H9 (cell line): ENCODE results near the gene KLB. TPM values are rescaled to one million over a fixed set of nuclear protein-coding genes. Genes with fewer than 3 reads are reported as not detected.

Source experiments
- DNase-seq: peaks from one replicate; pipeline ENCODE4 v3.0.0-alpha.2; 2017
- H2AFZ ChIP-seq: one replicate; pipeline ENCODE4 v1.6.1; 2013; ENCODE audit warnings: mild to moderate bottlenecking, low read length, control low read depth, moderate library complexity
- H2AK5ac ChIP-seq: 2 replicates; pipeline ENCODE4 v1.6.1; 2013; ENCODE audit warnings: low read length, control low read depth, mixed read lengths; ENCODE audit not compliant: insufficient read length
- H2BK120ac ChIP-seq: one replicate; pipeline ENCODE4 v1.6.1; 2013; ENCODE audit warnings: low read depth, mild to moderate bottlenecking, low read length, control low read depth, inconsistent platforms; ENCODE audit not compliant: poor library complexity, severe bottlenecking
- H2BK12ac ChIP-seq: 2 replicates; pipeline ENCODE4 v1.6.1; 2013; ENCODE audit warnings: low read length, control low read depth, mixed read lengths, low read depth; ENCODE audit not compliant: insufficient read length
- H2BK15ac ChIP-seq: 2 replicates; pipeline ENCODE4 v1.6.1; 2013; ENCODE audit warnings: low read depth, low read length, control low read depth
- H2BK20ac ChIP-seq: one replicate; pipeline ENCODE4 v1.6.1; 2013; ENCODE audit warnings: low read depth, mild to moderate bottlenecking, low read length, control low read depth, inconsistent platforms; ENCODE audit not compliant: poor library complexity, severe bottlenecking
- H2BK5ac ChIP-seq: 2 replicates; pipeline ENCODE4 v1.6.1; 2013; ENCODE audit warnings: low read length, control low read depth, mixed read lengths; ENCODE audit not compliant: insufficient read length
- H3K14ac ChIP-seq: 2 replicates; pipeline ENCODE4 v1.6.1; 2013; ENCODE audit warnings: low read length, control low read depth; ENCODE audit not compliant: insufficient read depth
- H3K18ac ChIP-seq: 2 replicates; pipeline ENCODE4 v1.6.1; 2013; ENCODE audit warnings: low read depth, mild to moderate bottlenecking, mixed read lengths, low read length, control low read depth; ENCODE audit not compliant: insufficient read length
- H3K23ac ChIP-seq: 2 replicates; pipeline ENCODE4 v1.6.1; 2013; ENCODE audit warnings: low read length, control low read depth, mixed read lengths, low read depth; ENCODE audit not compliant: insufficient read length
- H3K23me2 ChIP-seq: 2 replicates; pipeline ENCODE4 v1.6.1; 2013; ENCODE audit warnings: low read depth, mild to moderate bottlenecking, mixed read lengths, low read length, control low read depth; ENCODE audit not compliant: insufficient read length, poor library complexity, severe bottlenecking
- H3K27ac ChIP-seq: 2 replicates; pipeline ENCODE4 v1.5.1; 2013; ENCODE audit warnings: low read length, control low read depth, mixed read lengths, low read depth; ENCODE audit not compliant: insufficient read length
- H3K27me3 ChIP-seq: 2 replicates; pipeline ENCODE4 v1.6.1; 2013; ENCODE audit warnings: low read length, control low read depth, inconsistent platforms; ENCODE audit not compliant: insufficient read depth
- H3K4ac ChIP-seq: 2 replicates; pipeline ENCODE4 v1.6.1; 2013; ENCODE audit warnings: low read depth, mild to moderate bottlenecking, control low read depth, inconsistent platforms, low read length, moderate library complexity
- H3K4me1 ChIP-seq: 2 replicates; pipeline ENCODE4 v1.6.1; 2013; ENCODE audit warnings: low read length, control low read depth, inconsistent platforms; ENCODE audit not compliant: insufficient read depth
- H3K4me2 ChIP-seq: 2 replicates; pipeline ENCODE4 v1.6.1; 2013; ENCODE audit warnings: low read length, control low read depth, mixed read lengths; ENCODE audit not compliant: insufficient read length, insufficient read depth
- H3K56ac ChIP-seq: 2 replicates; pipeline ENCODE4 v1.6.1; 2013; ENCODE audit warnings: low read depth, mild to moderate bottlenecking, mixed read lengths, low read length, control low read depth; ENCODE audit not compliant: insufficient read length
- H3K79me1 ChIP-seq: 2 replicates; pipeline ENCODE4 v1.6.1; 2013; ENCODE audit warnings: low read depth, mild to moderate bottlenecking, moderate library complexity, low read length, control low read depth, inconsistent platforms; ENCODE audit not compliant: insufficient read depth, poor library complexity, severe bottlenecking
- H3K79me2 ChIP-seq: 2 replicates; pipeline ENCODE4 v1.6.1; 2013; ENCODE audit warnings: low read length, control low read depth, inconsistent platforms; ENCODE audit not compliant: insufficient read depth
- H3K9ac ChIP-seq: 2 replicates; pipeline ENCODE4 v1.6.1; 2013; ENCODE audit warnings: low read length, control low read depth, mixed read lengths; ENCODE audit not compliant: insufficient read length; ENCODE audit errors: extremely low read depth
- H3K9me3 ChIP-seq: one replicate; pipeline ENCODE4 v1.6.1; 2013; ENCODE audit warnings: low read depth, low read length, inconsistent platforms; ENCODE audit not compliant: control insufficient read depth
- H3T11ph ChIP-seq: one replicate; pipeline ENCODE4 v1.6.1; 2013; ENCODE audit warnings: mild to moderate bottlenecking, low read length, control low read depth, inconsistent platforms
- H4K20me1 ChIP-seq: one replicate; pipeline ENCODE4 v1.6.1; 2013; ENCODE audit not compliant: control insufficient read depth, insufficient read length, insufficient read depth
- H4K5ac ChIP-seq: 2 replicates; pipeline ENCODE4 v1.6.1; 2013; ENCODE audit warnings: low read depth, mild to moderate bottlenecking, mixed read lengths, low read length, control low read depth; ENCODE audit not compliant: insufficient read length
- H4K8ac ChIP-seq: replicated peaks from 2 replicates; pipeline ENCODE4 v1.6.1; 2013; ENCODE audit warnings: low read length, control low read depth, mixed read lengths, low read depth; ENCODE audit not compliant: insufficient read length
- H4K91ac ChIP-seq: 2 replicates; pipeline ENCODE4 v1.6.1; 2013; ENCODE audit warnings: low read depth, mild to moderate bottlenecking, moderate library complexity, mixed read lengths, low read length, control low read depth; ENCODE audit not compliant: insufficient read length
- H3K27ac Mint-ChIP-seq, 3 experiments: 2 replicates in 2 of 3; 3 replicates in 1 of 3; pipeline ENCODE4 v1.8.0; 2020 to 2021; ENCODE audit warnings: mixed read lengths in 3 of 3, mild to moderate bottlenecking in 1 of 3, moderate library complexity in 1 of 3
- H3K27me3 Mint-ChIP-seq: 2 replicates; pipeline ENCODE4 v1.8.0; 2021; ENCODE audit warnings: low read depth, mild to moderate bottlenecking, moderate library complexity, mixed read lengths
- H3K36me3 Mint-ChIP-seq, 3 experiments: 2 replicates in 2 of 3; 3 replicates in 1 of 3; pipeline ENCODE4 v1.8.0; 2020 to 2021; ENCODE audit warnings: low read depth in 3 of 3, mixed read lengths in 3 of 3; ENCODE audit not compliant: insufficient read depth in 1 of 3
- H3K4me1 Mint-ChIP-seq, 2 experiments: 2 replicates each; pipeline ENCODE4 v1.8.0; 2020; ENCODE audit warnings: mixed read lengths in 2 of 2
- H3K4me3 Mint-ChIP-seq, 2 experiments: 2 replicates in 1 of 2; 3 replicates in 1 of 2; pipeline ENCODE4 v1.8.0; 2020 to 2021; ENCODE audit warnings: mild to moderate bottlenecking in 2 of 2, mixed read lengths in 2 of 2, moderate library complexity in 1 of 2
- H3K9me3 Mint-ChIP-seq, 2 experiments: 2 replicates in 1 of 2; 3 replicates in 1 of 2; pipeline ENCODE4 v1.8.0; 2020; ENCODE audit warnings: mild to moderate bottlenecking in 2 of 2, mixed read lengths in 2 of 2, moderate library complexity in 1 of 2
- CTCF ChIP-seq: fragments of 200-600 bp; sonication (generic); conservative IDR thresholded peaks from 3 replicates; pipeline ENCODE4 v1.8.0; 2021; ENCODE audit warnings: antibody characterized with exemption, mild to moderate bottlenecking
- whole genome bisulfite sequencing: extraction: QIAGEN DNeasy Blood & Tissue Kit; methylation state at CpG from one replicate; pipeline ENCODE4 v1.1.7; 2013; ENCODE audit warnings: missing lambda C conversion rate, low lambda C conversion rate, mixed read lengths; ENCODE audit not compliant: insufficient read length; ENCODE audit errors: extremely low coverage; 5-methylcytosine and 5-hydroxymethylcytosine counted together
- total RNA-seq: library from RNA; stranded (reverse); gene quantifications from 2 replicates; pipeline ENCODE4 v1.2.1, GENCODE V29; 2021

The KLB gene
- total RNA-seq, 1 experiment from 2014 or later, result 0.07 TPM

DNA sequence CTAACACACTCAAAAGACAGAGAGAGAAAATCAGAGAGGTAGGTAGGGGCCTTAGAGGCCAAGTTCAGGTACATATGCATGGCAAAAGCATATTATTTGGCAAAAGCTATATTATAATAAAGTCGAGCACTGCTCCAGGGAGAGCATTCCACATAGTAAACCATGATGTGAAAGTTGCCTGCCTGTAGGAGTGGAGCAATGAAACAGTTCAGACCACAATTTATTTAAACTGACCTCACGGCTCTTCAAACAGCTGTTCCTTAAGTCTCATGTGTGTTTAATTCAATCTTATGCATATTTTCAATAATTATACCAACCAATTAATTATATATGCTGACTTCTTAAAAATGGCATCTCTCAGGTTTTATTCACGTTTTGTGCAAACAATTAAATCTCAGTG lies 43.9 kb upstream of the KLB start:
- Histone ChIP-seq H3K4ac (no peak overlapping the region), H3T11ph (no peak overlapping the region), H4K20me1 (no peaks in the 10 kb centered on the region), H4K91ac (no peak overlapping the region), H3K56ac (no peak overlapping the region), H2BK5ac (no peak overlapping the region), H3K27ac (no peak overlapping the region), H2BK120ac (no peak overlapping the region), H3K27me3 (peaks cover 3% of the 10 kb centered on the region; the same call in 1 of the 2 replicates), H3K9ac (no peak overlapping the region), H3K18ac (no peak overlapping the region), H2AFZ (no peak overlapping the region), H3K4me2 (no peak overlapping the region), H4K8ac (no peak overlapping the region), H2BK12ac (no peak overlapping the region), H3K14ac (no peak overlapping the region), H4K5ac (no peak overlapping the region), H3K23ac (no peak overlapping the region), H2BK15ac (no peak overlapping the region), H2AK5ac (no peak overlapping the region), H2BK20ac (no peak overlapping the region), H3K4me1 (no peaks in the 10 kb centered on the region), H3K79me1 (peaks cover 3% of the 10 kb centered on the region), H3K79me2 (peaks cover 35% of the 10 kb centered on the region; the same call in 1 of the 2 replicates), H3K23me2 (no peaks in the 10 kb centered on the region), H3K9me3 (no peaks in the 10 kb centered on the region)
- Mint-ChIP-seq H3K4me3 (no peak overlapping the region), H3K27me3 (peaks cover 17% of the 10 kb centered on the region), H3K9me3 (peaks cover 0 to 6% of the 10 kb centered on the region in 2 experiments; a peak in 2 of 5 replicates), H3K27ac (no peak overlapping the region), H3K4me1 (peaks cover 11 to 17% of the 10 kb centered on the region in 2 experiments), H3K36me3 (peaks cover 0 to 10% (median 2%) of the 10 kb centered on the region in 3 experiments; a peak in 4 of 7 replicates)
- DNase-seq, result no peak
- no peak for TF ChIP-seq CTCF
- WGBS, result no CpG with 5 or more reads among the region's 3 CpGs
